Measurements from ENCODE around the gene EME2. TPM values are rescaled to one million over a fixed set of nuclear protein-coding genes. Genes with fewer than 3 reads are reported as not detected.

The EME2 gene
- total and polyA plus RNA-seq, 4 donors, result 1.4 to 9.0 (median 3.0) TPM

DNA sequence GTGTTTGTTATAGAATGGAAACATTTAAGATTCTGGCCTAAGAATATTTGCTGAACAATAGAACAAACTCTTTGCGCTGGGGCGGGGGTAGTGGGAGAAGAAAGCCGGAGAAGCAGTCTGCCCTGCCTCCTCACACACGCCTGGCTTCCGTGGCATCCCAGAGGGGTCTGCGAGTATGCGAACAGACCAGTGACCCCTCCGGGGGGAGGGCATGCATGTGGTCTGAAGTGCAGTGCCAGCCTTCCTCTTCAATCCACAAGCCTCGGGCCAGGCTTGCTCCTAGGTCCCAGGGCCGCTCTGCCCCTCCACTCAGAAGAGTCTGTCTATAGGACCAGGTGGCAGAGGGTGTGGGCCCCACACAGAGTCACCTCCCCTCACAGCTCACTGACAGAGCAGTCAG, 35.0 kb downstream of the EME2 start:
- DNase-seq (ENCODE audit: low spot score), result no peak
- no peak overlapping the region for H3K27ac ChIP-seq (ENCODE audit: low read depth in 1 of 2, low read length in 2 of 2)

More for the DNA sequence above, 35.0 kb downstream of the EME2 start:
- no peak overlapping the region for H3K4me3 ChIP-seq (ENCODE audit: low read depth in 1 of 3, low read length in 3 of 3)
- no peak overlapping the region for H3K9ac ChIP-seq (ENCODE audit: low read depth in 1 of 2, low read length in 2 of 2)
- H3K36me3 ChIP-seq (ENCODE audit: control insufficient read depth in 4 of 4, insufficient read depth in 3 of 4, low read depth in 1 of 4, low read length in 3 of 4), result peaks cover 13 to 24% (median 23%) of the 10 kb centered on the region in 4 donors
- 88% methylated on average over 10 of the region's 10 CpGs for WGBS
- H3K4me1 ChIP-seq (ENCODE audit: control insufficient read depth in 4 of 4, insufficient read depth in 4 of 4, low read length in 3 of 4), result peaks cover 0 to 4% (median 1%) of the 10 kb centered on the region in 4 donors
- no peaks in the 10 kb centered on the region for H3K9me3 ChIP-seq (ENCODE audit: control insufficient read depth in 4 of 4, low read length in 3 of 4)
- TF ChIP-seq RAD21 (IDR thresholded peaks at IDR 0.05) (no peak), FOXA2 (IDR thresholded peaks at IDR 0.05) (no peak), ZBTB33 (IDR thresholded peaks at IDR 0.05) (no peak), EGR1 (IDR thresholded peaks at IDR 0.05; ENCODE audit: low read depth in 2 of 2) (no peak), HNF4G (IDR thresholded peaks at IDR 0.05) (no peak), FOXA1 (IDR thresholded peaks at IDR 0.05) (no peak), RXRA (IDR thresholded peaks at IDR 0.05) (no peak), TAF1 (conservative IDR thresholded peaks at IDR 0.05) (no peak), ATF3 (IDR thresholded peaks at IDR 0.05) (no peak), REST (IDR thresholded peaks at IDR 0.05) (no peak), JUND (IDR thresholded peaks at IDR 0.05) (no peak), GABPA (IDR thresholded peaks at IDR 0.05 in 1 of 2, conservative IDR thresholded peaks at IDR 0.05 in 1 of 2) (no peak)
- TF ChIP-seq, protein P1, sequence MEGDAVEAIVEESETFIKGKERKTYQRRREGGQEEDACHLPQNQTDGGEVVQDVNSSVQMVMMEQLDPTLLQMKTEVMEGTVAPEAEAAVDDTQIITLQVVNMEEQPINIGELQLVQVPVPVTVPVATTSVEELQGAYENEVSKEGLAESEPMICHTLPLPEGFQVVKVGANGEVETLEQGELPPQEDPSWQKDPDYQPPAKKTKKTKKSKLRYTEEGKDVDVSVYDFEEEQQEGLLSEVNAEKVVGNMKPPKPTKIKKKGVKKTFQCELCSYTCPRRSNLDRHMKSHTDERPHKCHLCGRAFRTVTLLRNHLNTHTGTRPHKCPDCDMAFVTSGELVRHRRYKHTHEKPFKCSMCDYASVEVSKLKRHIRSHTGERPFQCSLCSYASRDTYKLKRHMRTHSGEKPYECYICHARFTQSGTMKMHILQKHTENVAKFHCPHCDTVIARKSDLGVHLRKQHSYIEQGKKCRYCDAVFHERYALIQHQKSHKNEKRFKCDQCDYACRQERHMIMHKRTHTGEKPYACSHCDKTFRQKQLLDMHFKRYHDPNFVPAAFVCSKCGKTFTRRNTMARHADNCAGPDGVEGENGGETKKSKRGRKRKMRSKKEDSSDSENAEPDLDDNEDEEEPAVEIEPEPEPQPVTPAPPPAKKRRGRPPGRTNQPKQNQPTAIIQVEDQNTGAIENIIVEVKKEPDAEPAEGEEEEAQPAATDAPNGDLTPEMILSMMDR (IDR thresholded peaks at IDR 0.05; ENCODE audit: low read depth, low read length, missing input control), result no peak
- TF ChIP-seq, protein P2, sequence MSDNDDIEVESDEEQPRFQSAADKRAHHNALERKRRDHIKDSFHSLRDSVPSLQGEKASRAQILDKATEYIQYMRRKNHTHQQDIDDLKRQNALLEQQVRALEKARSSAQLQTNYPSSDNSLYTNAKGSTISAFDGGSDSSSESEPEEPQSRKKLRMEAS (IDR thresholded peaks at IDR 0.05), result no peak
- no peaks in the 10 kb centered on the region for H3K27me3 ChIP-seq (ENCODE audit: control insufficient read depth in 4 of 4, insufficient read depth in 4 of 4, low read length in 3 of 4)

All from liver (tissue), 9 donors.